Body of pancreas (tissue), 4 donors: ENCODE data around the gene GRAMD1C.

Source experiments
- CTCF ChIP-seq, 7 experiments: fragments of 450-650 bp in 4 of 7; fragments of 200-600 bp in 3 of 7; sonication (generic) in 3 of 7; IDR thresholded peaks; one replicate each; pipeline ENCODE4 v1.5.1; 2016 to 2019; ENCODE audit warnings: antibody characterized with exemption in 7 of 7
- POLR2A ChIP-seq, 3 donors: fragments of 450-650 bp; IDR thresholded peaks; one replicate each; pipeline ENCODE4 v1.6.1; 2016; ENCODE audit warnings: antibody characterized with exemption in 3 of 3, mild to moderate bottlenecking in 2 of 3

GRCh38 chr3:113852506-113852905 is 13.9 kb downstream of the GRAMD1C start:
- TF ChIP-seq CTCF (IDR thresholded peaks at IDR 0.05) (no peak), POLR2A (IDR thresholded peaks at IDR 0.05) (no peak)
